Gastrocnemius medialis (tissue), 4 donors: ENCODE results near the gene PNPO.

Experiments used
- CTCF ChIP-seq, 5 experiments: fragments of 450-650 bp in 3 of 5; fragments of 200-600 bp in 2 of 5; sonication (generic) in 2 of 5; IDR thresholded peaks in 4 of 5; conservative IDR thresholded peaks in 1 of 5; 1 replicate in 4 of 5; 2 replicates in 1 of 5; pipeline ENCODE4 v1.5.1; 2016 to 2019; ENCODE audit warnings: antibody characterized with exemption in 5 of 5, mild to moderate bottlenecking in 3 of 5, moderate library complexity in 3 of 5
- POLR2A ChIP-seq, 2 donors: fragments of 450-650 bp; IDR thresholded peaks; one replicate each; pipeline ENCODE4 v1.6.1; 2017; ENCODE audit warnings: antibody characterized with exemption in 2 of 2, mild to moderate bottlenecking in 2 of 2, moderate library complexity in 2 of 2

- TF ChIP-seq CTCF (IDR thresholded peaks at IDR 0.05 in 4 of 5, conservative IDR thresholded peaks at IDR 0.05 in 1 of 5): no peak
- no peak for TF ChIP-seq POLR2A (IDR thresholded peaks at IDR 0.05)
Measured at GRCh38 chr17:47975189-47975822, 33.9 kb downstream of the PNPO start.
